SK-N-SH treated with all-trans-retinoic acid at 6 μM for 48 hours (cell line): ENCODE results near the gene KRT85.

Experiments
- ATAC-seq: fragments of 200-7000 bp; cut with Tn5 transposase; 3 replicates; pipeline ENCODE4 v1.9.1; 2020; ENCODE audit warnings: mild to moderate bottlenecking, moderate library complexity
- ARNTL ChIP-seq: fragments of 450-650 bp; formaldehyde crosslinking; IDR thresholded peaks from 2 replicates; pipeline ENCODE4 v1.5.0; 2020; ENCODE audit warnings: low read depth, mild to moderate bottlenecking, moderate library complexity, borderline replicate concordance
- BACH2 ChIP-seq: fragments of 250-450 bp; sonication (Bioruptor Pico); IDR thresholded peaks from 2 replicates; pipeline ENCODE4 v1.9.0; 2021; ENCODE audit warnings: mild to moderate bottlenecking, borderline replicate concordance
- CREB5 ChIP-seq: fragments of 250-450 bp; sonication (Bioruptor Pico); IDR thresholded peaks from 2 replicates; pipeline ENCODE4 v1.5.1; 2020; ENCODE audit warnings: low read depth, mild to moderate bottlenecking, moderate library complexity
- CSDC2 ChIP-seq: fragments of 250-450 bp; sonication (Bioruptor Pico); IDR thresholded peaks from 2 replicates; pipeline ENCODE4 v1.5.0; 2020; ENCODE audit warnings: mild to moderate bottlenecking, moderate library complexity
- ESRRG ChIP-seq: fragments of 250-450 bp; sonication (Bioruptor Pico); IDR thresholded peaks from 2 replicates; pipeline ENCODE4 v1.6.1; 2021; ENCODE audit warnings: mild to moderate bottlenecking
- GLIS3 ChIP-seq: fragments of 250-450 bp; sonication (Bioruptor Pico); IDR thresholded peaks from 2 replicates; pipeline ENCODE4 v1.5.0; 2020; ENCODE audit warnings: mild to moderate bottlenecking, moderate library complexity
- ISL1 ChIP-seq: fragments of 250-450 bp; sonication (Bioruptor Pico); IDR thresholded peaks from 2 replicates; pipeline ENCODE4 v2.1.2; 2022; ENCODE audit warnings: mild to moderate bottlenecking, moderate library complexity
- OSR1 ChIP-seq: fragments of 250-450 bp; sonication (Bioruptor Pico); IDR thresholded peaks from 2 replicates; pipeline ENCODE4 v1.8.0; 2022; ENCODE audit warnings: moderate library complexity, mild to moderate bottlenecking, inconsistent platforms
- PATZ1 ChIP-seq: fragments of 250-450 bp; sonication (Bioruptor Pico); IDR thresholded peaks from 2 replicates; pipeline ENCODE4 v1.8.0; 2020; ENCODE audit warnings: mild to moderate bottlenecking, moderate library complexity, borderline replicate concordance
- POU6F1 ChIP-seq: fragments of 250-450 bp; sonication (Bioruptor Pico); IDR thresholded peaks from 2 replicates; pipeline ENCODE4 v1.8.0; 2021; ENCODE audit warnings: low read depth, mild to moderate bottlenecking, moderate library complexity, borderline replicate concordance
- PPARA ChIP-seq: fragments of 250-450 bp; sonication (Bioruptor Pico); IDR thresholded peaks from 2 replicates; pipeline ENCODE4 v1.5.0; 2020; ENCODE audit warnings: mild to moderate bottlenecking, borderline replicate concordance
- RARB ChIP-seq: fragments of 250-450 bp; sonication (Bioruptor Pico); IDR thresholded peaks from 2 replicates; pipeline ENCODE4 v1.8.0; 2021; ENCODE audit warnings: mild to moderate bottlenecking, moderate library complexity
- SNAI2 ChIP-seq: fragments of 250-450 bp; sonication (Bioruptor Pico); IDR thresholded peaks from 2 replicates; pipeline ENCODE4 v1.5.0; 2020; ENCODE audit warnings: mild to moderate bottlenecking, moderate library complexity
- TCF4 ChIP-seq: fragments of 250-450 bp; sonication (Bioruptor Pico); IDR thresholded peaks from 2 replicates; pipeline ENCODE4 v1.8.0; 2021; ENCODE audit warnings: mild to moderate bottlenecking, moderate library complexity, borderline replicate concordance
- TOX ChIP-seq: fragments of 250-450 bp; sonication (Bioruptor Pico); IDR thresholded peaks from 2 replicates; pipeline ENCODE4 v1.8.0; 2021; ENCODE audit warnings: mild to moderate bottlenecking, moderate library complexity, borderline replicate concordance
- TSHZ2 ChIP-seq: fragments of 250-450 bp; sonication (Bioruptor Pico); IDR thresholded peaks from 2 replicates; pipeline ENCODE4 v1.5.0; 2020; ENCODE audit warnings: mild to moderate bottlenecking, moderate library complexity
- ZC3H10 ChIP-seq: fragments of 250-450 bp; sonication (Bioruptor Pico); IDR thresholded peaks from 2 replicates; pipeline ENCODE4 v1.5.1; 2021; ENCODE audit warnings: mild to moderate bottlenecking, moderate library complexity
- ZFP3 ChIP-seq: fragments of 250-450 bp; sonication (Bioruptor Pico); IDR thresholded peaks from 2 replicates; pipeline ENCODE4 v1.5.0; 2020; ENCODE audit warnings: mild to moderate bottlenecking, moderate library complexity
- ZNF565 ChIP-seq: fragments of 450-650 bp; formaldehyde crosslinking; conservative IDR thresholded peaks from 2 replicates; pipeline ENCODE4 v1.5.0; 2020; ENCODE audit warnings: low read depth, mild to moderate bottlenecking, moderate library complexity
- ZNF70 ChIP-seq: fragments of 450-650 bp; formaldehyde crosslinking; IDR thresholded peaks from 2 replicates; pipeline ENCODE4 v1.5.0; 2020; ENCODE audit warnings: mild to moderate bottlenecking, moderate library complexity
- ZNF8 ChIP-seq: fragments of 450-650 bp; formaldehyde crosslinking; IDR thresholded peaks from 2 replicates; pipeline ENCODE4 v1.5.0; 2020; ENCODE audit warnings: mild to moderate bottlenecking, moderate library complexity

Gene KRT85

GRCh38 chr12:52334185-52334584 lies 33.1 kb downstream of the KRT85 start:
- no peak for ATAC-seq
- TF ChIP-seq ARNTL (CRISPR knock-in tag): no peak
- no peak for TF ChIP-seq TOX (CRISPR knock-in tag)
- TF ChIP-seq SNAI2 (CRISPR knock-in tag): no peak
- TF ChIP-seq BACH2: no peak
- TF ChIP-seq ZNF565 (CRISPR knock-in tag): no peak
- TF ChIP-seq TSHZ2: no peak
- no peak for TF ChIP-seq TCF4 (CRISPR knock-in tag)
- no peak for TF ChIP-seq CREB5 (CRISPR knock-in tag)
- no peak for TF ChIP-seq ZC3H10 (CRISPR knock-in tag)
- no peak for TF ChIP-seq POU6F1 (CRISPR knock-in tag)

GRCh38 chr12:52333321-52333720 lies 34.0 kb downstream of the KRT85 start:
- ATAC-seq: no peak
- no peak for TF ChIP-seq TOX (CRISPR knock-in tag)
- no peak for TF ChIP-seq RARB (CRISPR knock-in tag)
- no peak for TF ChIP-seq OSR1 (CRISPR knock-in tag)
- TF ChIP-seq ZNF8 (CRISPR knock-in tag): no peak
- TF ChIP-seq ISL1: no peak
- no peak for TF ChIP-seq PATZ1 (CRISPR knock-in tag)
- no peak for TF ChIP-seq ZC3H10 (CRISPR knock-in tag)
- TF ChIP-seq POU6F1 (CRISPR knock-in tag): no peak
- TF ChIP-seq, all 23 proteins: peak for 0

GRCh38 chr12:52332381-52332780 lies 34.9 kb downstream of the KRT85 start:
- ATAC-seq: no peak
- no peak for TF ChIP-seq POU6F1 (CRISPR knock-in tag)

GRCh38 chr12:52331833-52332232 lies 35.4 kb downstream of the KRT85 start:
- ATAC-seq: no peak
- TF ChIP-seq ESRRG (CRISPR knock-in tag) (no peak), ARNTL (CRISPR knock-in tag) (no peak), CSDC2 (no peak), ZNF565 (CRISPR knock-in tag) (no peak), POU6F1 (CRISPR knock-in tag) (no peak), ZNF8 (CRISPR knock-in tag) (no peak), PPARA (CRISPR knock-in tag) (no peak), GLIS3 (no peak), CREB5 (CRISPR knock-in tag) (no peak), RARB (CRISPR knock-in tag) (no peak), BACH2 (no peak), ZFP3 (no peak), ISL1 (no peak), SNAI2 (CRISPR knock-in tag) (no peak), ZNF70 (CRISPR knock-in tag) (no peak)
